Measurements from ENCODE around the gene NECAB2. TPM values are rescaled to one million over a fixed set of nuclear protein-coding genes. Genes with fewer than 3 reads are reported as not detected.

The NECAB2 gene
- polyA plus RNA-seq, 1 experiment = 0.20 TPM

GRCh38 chr16:83925095-83925905, 42.7 kb upstream of the NECAB2 start:
- DNase-seq (ENCODE audit: low read depth, low spot score) = no peak
- CTCF ChIA-PET = interaction anchor here (0.9 to 3.6 kb wide), 5 partner anchors 9 to 140 kb away, joined by 3 to 29 read pairs (median 6); no protein-coding TSS in a partner anchor
- TF ChIP-seq CTCF (IDR thresholded peaks at IDR 0.05; ENCODE audit: low read depth, low read length) = no peak
- POLR2A ChIA-PET = no interaction called here
- H3K27me3 ChIP-seq (ENCODE audit: control insufficient read depth, insufficient read depth, low read length) = no peaks in the 10 kb centered on the region
- H3K4me3 ChIP-seq (ENCODE audit: low read depth, low read length) = no peak overlapping the region
- no peak overlapping the region for H3K27ac ChIP-seq (ENCODE audit: low read depth, low read length)
- no peaks in the 10 kb centered on the region; the same call in 1 of the 2 replicates for H3K9me3 ChIP-seq (ENCODE audit: control insufficient read depth, insufficient read depth, low read length)

GRCh38 chr16:83925957-83926725, 41.9 kb upstream of the NECAB2 start:
- no peak overlapping the region for H3K4me3 ChIP-seq (ENCODE audit: low read depth, low read length)
- H3K27me3 ChIP-seq (ENCODE audit: control insufficient read depth, insufficient read depth, low read length) = no peaks in the 10 kb centered on the region
- ChIA-PET CTCF (interaction anchor here (0.8 to 3.6 kb wide), 10 partner anchors 10 to 380 kb away, joined by 3 to 29 read pairs (median 4); no protein-coding TSS in a partner anchor), POLR2A (interaction anchor here (0.9 kb wide), 1 partner anchor 13 kb away, joined by 3 read pairs; no protein-coding TSS in a partner anchor)
- no peak for DNase-seq (ENCODE audit: low read depth, low spot score)
- H3K9me3 ChIP-seq (ENCODE audit: control insufficient read depth, insufficient read depth, low read length) = no peaks in the 10 kb centered on the region; the same call in 1 of the 2 replicates
- no peak for TF ChIP-seq CTCF (IDR thresholded peaks at IDR 0.05; ENCODE audit: low read depth, low read length)
- no peak overlapping the region for H3K27ac ChIP-seq (ENCODE audit: low read depth, low read length)

- DNase-seq (ENCODE audit: low read depth, low spot score) = peak; percentile 30
- CTCF ChIA-PET = interaction anchor here (0.7 to 3.6 kb wide), 19 partner anchors 10 to 379 kb away, joined by 3 to 29 read pairs (median 3); partner anchors contain the start of genes HSBP1 and OSGIN1
- POLR2A ChIA-PET = interaction anchor here (0.9 kb wide), 1 partner anchor 14 kb away, joined by 3 read pairs; no protein-coding TSS in a partner anchor
- no peaks in the 10 kb centered on the region; the same call in 1 of the 2 replicates for H3K9me3 ChIP-seq (ENCODE audit: control insufficient read depth, insufficient read depth, low read length)
- H3K27me3 ChIP-seq (ENCODE audit: control insufficient read depth, insufficient read depth, low read length) = no peaks in the 10 kb centered on the region
- TF ChIP-seq CTCF (IDR thresholded peaks at IDR 0.05; ENCODE audit: low read depth, low read length) = peak; percentile 98
- H3K27ac ChIP-seq (ENCODE audit: low read depth, low read length) = peak overlapping the region; percentile 31
- H3K4me3 ChIP-seq (ENCODE audit: low read depth, low read length) = no peak overlapping the region
Observed at GRCh38 chr16:83926726-83927397, 41.2 kb upstream of the NECAB2 start.

- H3K27me3 ChIP-seq (ENCODE audit: control insufficient read depth, insufficient read depth, low read length) = no peaks in the 10 kb centered on the region
- H3K4me3 ChIP-seq (ENCODE audit: low read depth, low read length) = no peak overlapping the region
- DNase-seq (ENCODE audit: low read depth, low spot score) = peak; percentile 45
- TF ChIP-seq CTCF (IDR thresholded peaks at IDR 0.05; ENCODE audit: low read depth, low read length) = no peak
- peak overlapping the region; percentile 31 for H3K27ac ChIP-seq (ENCODE audit: low read depth, low read length)
- CTCF ChIA-PET = interaction anchor here (0.6 to 3.6 kb wide), 5 partner anchors 10 to 137 kb away, joined by 3 to 29 read pairs (median 5); no protein-coding TSS in a partner anchor
- POLR2A ChIA-PET = interaction anchor here (0.7 kb wide), 1 partner anchor 25 kb away, joined by 3 read pairs; the partner anchor contains the start of gene OSGIN1
- no peaks in the 10 kb centered on the region; the same call in 1 of the 2 replicates for H3K9me3 ChIP-seq (ENCODE audit: control insufficient read depth, insufficient read depth, low read length)
Observed at GRCh38 chr16:83928341-83929055, 39.5 kb upstream of the NECAB2 start.

Data from AG04450 (cell line).